Body of pancreas (tissue), 4 donors: ENCODE results near the gene GOT1.

Source experiments
- POLR2A ChIP-seq, 3 donors: fragments of 450-650 bp; IDR thresholded peaks; one replicate each; pipeline ENCODE4 v1.6.1; 2016; ENCODE audit warnings: antibody characterized with exemption in 3 of 3, mild to moderate bottlenecking in 2 of 3
- TF ChIP-seq, protein P1 (sequence below), 7 experiments: fragments of 450-650 bp in 4 of 7; fragments of 200-600 bp in 3 of 7; sonication (generic) in 3 of 7; IDR thresholded peaks; one replicate each; pipeline ENCODE4 v1.5.1; 2016 to 2019; ENCODE audit warnings: antibody characterized with exemption in 7 of 7

DNA sequence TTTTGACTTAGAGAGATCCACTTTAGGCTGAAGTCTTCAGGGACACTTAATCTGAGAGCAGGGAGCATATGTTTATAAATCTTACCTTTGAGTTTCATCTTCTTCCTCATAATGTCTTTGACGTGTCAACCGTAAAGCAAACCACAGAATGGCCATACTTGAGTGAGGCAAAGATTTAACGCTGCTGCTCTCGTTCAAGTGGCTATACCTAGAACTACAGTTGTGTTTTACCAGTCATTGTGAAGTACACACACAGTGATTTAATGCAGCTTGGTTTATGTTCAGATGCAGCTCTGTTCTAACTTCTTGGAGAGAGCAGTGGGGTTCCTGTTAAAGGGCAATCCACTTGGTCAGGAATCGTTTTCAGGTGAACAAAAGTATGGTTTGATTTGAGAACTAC, 39.9 kb upstream of the GOT1 start:
- TF ChIP-seq, protein P1, sequence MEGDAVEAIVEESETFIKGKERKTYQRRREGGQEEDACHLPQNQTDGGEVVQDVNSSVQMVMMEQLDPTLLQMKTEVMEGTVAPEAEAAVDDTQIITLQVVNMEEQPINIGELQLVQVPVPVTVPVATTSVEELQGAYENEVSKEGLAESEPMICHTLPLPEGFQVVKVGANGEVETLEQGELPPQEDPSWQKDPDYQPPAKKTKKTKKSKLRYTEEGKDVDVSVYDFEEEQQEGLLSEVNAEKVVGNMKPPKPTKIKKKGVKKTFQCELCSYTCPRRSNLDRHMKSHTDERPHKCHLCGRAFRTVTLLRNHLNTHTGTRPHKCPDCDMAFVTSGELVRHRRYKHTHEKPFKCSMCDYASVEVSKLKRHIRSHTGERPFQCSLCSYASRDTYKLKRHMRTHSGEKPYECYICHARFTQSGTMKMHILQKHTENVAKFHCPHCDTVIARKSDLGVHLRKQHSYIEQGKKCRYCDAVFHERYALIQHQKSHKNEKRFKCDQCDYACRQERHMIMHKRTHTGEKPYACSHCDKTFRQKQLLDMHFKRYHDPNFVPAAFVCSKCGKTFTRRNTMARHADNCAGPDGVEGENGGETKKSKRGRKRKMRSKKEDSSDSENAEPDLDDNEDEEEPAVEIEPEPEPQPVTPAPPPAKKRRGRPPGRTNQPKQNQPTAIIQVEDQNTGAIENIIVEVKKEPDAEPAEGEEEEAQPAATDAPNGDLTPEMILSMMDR (IDR thresholded peaks at IDR 0.05): no peak
- no peak for TF ChIP-seq POLR2A (IDR thresholded peaks at IDR 0.05)
